Stimulated activated naive CD4-positive, alpha-beta T cell treated with Interleukin-2 at 50 U/mL for 16 hours (primary cell): ENCODE results near the gene KCNJ5.

Experiments
- DNase-seq: peaks from one replicate; lab custom pipeline; 2025; lab: John Stamatoyannopoulos, UW

KCNJ5 gene

GRCh38 chr11:128871168-128871610 lies 20.0 kb upstream of the KCNJ5 start:
- DNase-seq = no peak

- no peak for DNase-seq
Observed at GRCh38 chr11:128872094-128872493, 19.1 kb upstream of the KCNJ5 start.

- no peak for DNase-seq
Observed at GRCh38 chr11:128872594-128872993, 18.6 kb upstream of the KCNJ5 start.

GRCh38 chr11:128874427-128874826 lies 16.7 kb upstream of the KCNJ5 start:
- DNase-seq = no peak

- no peak for DNase-seq
Observed at GRCh38 chr11:128876133-128876650, 15.0 kb upstream of the KCNJ5 start.

GRCh38 chr11:128877726-128878125 lies 13.4 kb upstream of the KCNJ5 start:
- no peak for DNase-seq

- no peak for DNase-seq
Observed at GRCh38 chr11:128878455-128878854, 12.7 kb upstream of the KCNJ5 start.

- DNase-seq = no peak
Observed at GRCh38 chr11:128879817-128880216, 11.3 kb upstream of the KCNJ5 start.

- DNase-seq = no peak
Observed at GRCh38 chr11:128881221-128881620, 9.9 kb upstream of the KCNJ5 start.

- no peak for DNase-seq
Observed at GRCh38 chr11:128882451-128882850, 8.7 kb upstream of the KCNJ5 start.

GRCh38 chr11:128884054-128884453 lies 7.1 kb upstream of the KCNJ5 start:
- no peak for DNase-seq

GRCh38 chr11:128884703-128885338 lies 6.3 kb upstream of the KCNJ5 start:
- DNase-seq = peak; percentile 24

GRCh38 chr11:128886406-128887124 lies 4.6 kb upstream of the KCNJ5 start:
- no peak for DNase-seq

- DNase-seq = no peak
Observed at GRCh38 chr11:128888034-128888985, 2.8 kb upstream of the KCNJ5 start.

- no peak for DNase-seq
Observed at GRCh38 chr11:128889657-128890213, 1.4 kb upstream of the KCNJ5 start.

- DNase-seq = no peak
Observed at GRCh38 chr11:128890216-128890542, 977 bp upstream of the KCNJ5 start.

- DNase-seq = no peak
Observed at GRCh38 chr11:128891913-128892398, 800 bp downstream of the KCNJ5 start.

GRCh38 chr11:128892866-128893565 lies 1.9 kb downstream of the KCNJ5 start:
- DNase-seq = no peak

GRCh38 chr11:128893578-128894285 lies 2.6 kb downstream of the KCNJ5 start:
- no peak for DNase-seq

- no peak for DNase-seq
Observed at GRCh38 chr11:128894286-128894681, 3.1 kb downstream of the KCNJ5 start.

- DNase-seq = no peak
Observed at GRCh38 chr11:128894685-128895084, 3.5 kb downstream of the KCNJ5 start.
